ENCODE results near the gene GTF2IRD1.
"Not testable (repeated sequence)": the region's sequence is repeated elsewhere in the genome, so short reads cannot be mapped to it uniquely, and the experiment has no call there.

The GTF2IRD1 gene, protein sequence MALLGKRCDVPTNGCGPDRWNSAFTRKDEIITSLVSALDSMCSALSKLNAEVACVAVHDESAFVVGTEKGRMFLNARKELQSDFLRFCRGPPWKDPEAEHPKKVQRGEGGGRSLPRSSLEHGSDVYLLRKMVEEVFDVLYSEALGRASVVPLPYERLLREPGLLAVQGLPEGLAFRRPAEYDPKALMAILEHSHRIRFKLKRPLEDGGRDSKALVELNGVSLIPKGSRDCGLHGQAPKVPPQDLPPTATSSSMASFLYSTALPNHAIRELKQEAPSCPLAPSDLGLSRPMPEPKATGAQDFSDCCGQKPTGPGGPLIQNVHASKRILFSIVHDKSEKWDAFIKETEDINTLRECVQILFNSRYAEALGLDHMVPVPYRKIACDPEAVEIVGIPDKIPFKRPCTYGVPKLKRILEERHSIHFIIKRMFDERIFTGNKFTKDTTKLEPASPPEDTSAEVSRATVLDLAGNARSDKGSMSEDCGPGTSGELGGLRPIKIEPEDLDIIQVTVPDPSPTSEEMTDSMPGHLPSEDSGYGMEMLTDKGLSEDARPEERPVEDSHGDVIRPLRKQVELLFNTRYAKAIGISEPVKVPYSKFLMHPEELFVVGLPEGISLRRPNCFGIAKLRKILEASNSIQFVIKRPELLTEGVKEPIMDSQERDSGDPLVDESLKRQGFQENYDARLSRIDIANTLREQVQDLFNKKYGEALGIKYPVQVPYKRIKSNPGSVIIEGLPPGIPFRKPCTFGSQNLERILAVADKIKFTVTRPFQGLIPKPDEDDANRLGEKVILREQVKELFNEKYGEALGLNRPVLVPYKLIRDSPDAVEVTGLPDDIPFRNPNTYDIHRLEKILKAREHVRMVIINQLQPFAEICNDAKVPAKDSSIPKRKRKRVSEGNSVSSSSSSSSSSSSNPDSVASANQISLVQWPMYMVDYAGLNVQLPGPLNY
- 0.54 to 35.5 (median 2.0) reads per million in 4 experiments for total RNA-seq

DNA sequence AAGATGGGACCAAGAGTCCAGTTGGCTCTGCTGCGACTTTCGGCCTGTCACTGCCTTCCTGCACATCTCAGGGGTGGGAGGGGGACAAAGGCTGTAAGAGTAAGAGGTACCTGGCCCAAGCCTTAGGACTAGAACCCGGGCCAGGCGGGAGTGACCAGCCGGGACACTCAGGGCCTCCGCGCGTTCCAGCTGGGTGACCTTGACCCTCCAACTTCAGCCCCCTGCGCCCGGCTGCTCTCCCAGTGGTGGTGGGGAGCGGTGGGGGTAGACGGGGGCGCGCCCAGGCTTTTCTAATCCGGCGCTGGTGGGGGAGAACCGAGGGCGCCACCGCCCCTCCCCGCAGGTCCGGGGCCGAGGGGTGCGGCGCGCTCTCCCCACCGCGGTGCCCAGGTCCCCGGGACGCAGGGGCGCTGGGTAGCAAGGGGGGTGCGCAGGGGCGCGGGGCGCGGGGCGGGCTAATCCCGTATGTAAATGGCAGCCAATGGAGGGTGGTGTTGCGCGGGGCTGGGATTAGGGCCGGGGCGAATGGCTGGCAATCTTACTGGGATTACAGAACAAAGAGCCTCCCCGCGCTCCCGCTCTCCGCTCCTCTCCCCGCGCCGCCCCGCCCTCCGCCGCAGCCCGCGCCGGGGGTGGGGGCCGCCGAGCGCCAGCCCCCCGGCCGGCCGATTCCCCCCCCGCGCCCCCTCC is at the start of gene GTF2IRD1:
Gene GTF2IRD1 (plus strand): TSS at position 585 of the 690 bp plus-strand sequence. CDS start 54,175 bp downstream, outside the sequence.
- DNase-seq, result peak; percentile 18

DNA sequence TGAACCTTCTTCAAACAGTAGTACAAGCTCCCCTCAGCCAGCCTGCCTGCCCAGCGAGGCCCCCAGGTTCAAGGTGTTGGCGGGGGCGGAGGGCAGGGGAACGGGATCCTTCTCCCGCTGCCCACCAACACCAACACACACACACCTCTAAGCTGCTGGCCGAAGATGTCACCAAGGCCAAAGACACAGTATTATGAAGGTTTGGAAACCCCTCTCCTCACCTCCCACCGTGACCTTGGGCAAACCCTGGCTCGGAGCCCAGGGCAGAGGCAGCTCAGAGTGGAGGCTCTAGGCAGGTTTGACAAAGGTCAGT is 49.4 kb upstream of the GTF2IRD1 start:
- DNase-seq, result no peak

DNA sequence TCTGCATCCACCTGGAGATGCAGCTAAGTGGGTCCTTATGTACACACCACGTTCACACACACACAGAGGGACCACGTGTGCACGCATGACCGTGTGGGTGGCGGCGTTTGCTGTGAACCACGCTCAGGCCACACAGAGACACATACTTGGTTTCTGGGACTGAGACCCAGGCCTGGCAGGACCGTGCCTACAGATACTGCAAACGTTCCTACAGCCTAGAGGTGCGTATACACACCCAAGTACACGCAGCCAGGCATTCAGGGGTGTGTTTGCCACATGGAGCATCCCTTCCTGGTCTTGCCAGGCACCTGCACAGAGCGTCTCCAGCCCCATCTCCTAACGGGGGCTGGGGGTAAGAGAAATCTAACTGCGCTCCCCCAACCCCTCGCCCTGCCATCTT is 49.0 kb upstream of the GTF2IRD1 start:
- DNase-seq, result no peak

DNA sequence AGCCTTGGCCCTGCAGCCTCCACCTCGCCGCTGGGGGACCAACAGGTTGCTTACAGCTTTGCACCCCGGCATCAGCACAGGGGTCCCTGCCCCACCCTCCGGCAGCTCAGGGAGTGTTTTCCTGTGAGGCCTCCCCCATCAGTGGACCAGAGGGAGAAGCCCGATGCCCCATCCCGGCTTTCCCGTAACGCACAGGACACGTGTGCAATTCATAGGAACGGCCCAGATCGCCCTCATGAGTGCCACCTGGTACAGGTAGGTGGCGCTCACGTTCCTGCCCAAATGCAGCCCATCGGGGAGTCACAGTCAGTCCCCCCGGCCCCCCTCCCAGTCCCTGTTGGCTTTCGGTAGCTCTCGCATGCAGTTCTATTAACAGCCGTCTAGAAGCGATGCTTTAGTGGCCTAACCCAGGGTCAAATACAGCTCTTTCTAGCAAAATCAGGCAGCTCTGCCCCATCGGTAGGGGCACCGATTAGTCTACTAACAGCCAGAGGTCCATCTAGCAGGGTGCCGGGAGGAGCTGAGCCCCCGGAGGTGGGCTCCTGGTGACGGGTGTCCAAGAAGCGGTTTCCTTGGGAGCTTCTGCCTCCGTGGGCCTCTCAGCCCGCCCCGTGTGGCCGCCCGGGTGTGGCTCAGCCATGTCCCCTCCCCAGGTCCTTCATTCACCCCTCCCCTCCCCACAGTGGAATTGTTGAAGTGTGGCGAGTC is 48.4 kb upstream of the GTF2IRD1 start:
- no peak for DNase-seq

DNA sequence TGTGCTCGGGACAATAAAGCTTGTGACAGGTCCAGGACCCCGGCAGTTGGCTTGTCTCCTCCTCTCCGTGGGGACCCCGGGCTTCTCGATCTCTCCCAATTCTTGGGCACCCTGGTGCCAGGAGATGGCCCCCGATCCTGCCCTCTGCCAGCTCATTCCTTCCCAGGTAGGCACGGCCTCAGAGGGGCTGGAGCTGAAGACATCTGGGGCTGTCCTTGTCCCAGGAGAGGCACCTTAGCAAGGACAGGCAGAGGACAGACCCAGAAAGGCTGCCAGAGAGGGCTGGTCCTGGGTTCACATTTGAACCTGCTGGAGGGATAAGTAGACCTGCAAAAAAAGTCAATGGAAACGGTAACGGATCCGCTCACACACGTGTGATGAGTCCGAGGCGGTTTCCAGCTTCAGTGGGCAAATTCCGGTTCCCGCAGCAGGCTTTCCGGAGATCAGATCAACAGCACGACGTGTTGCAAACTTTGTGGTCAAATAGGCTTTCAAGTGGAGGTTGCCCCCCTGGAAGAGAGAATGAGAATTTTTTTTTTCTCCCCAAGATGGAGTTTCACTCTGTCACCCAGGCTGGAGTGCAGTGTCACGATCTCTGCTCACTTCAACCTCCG is 47.7 kb upstream of the GTF2IRD1 start:
- DNase-seq, result no peak

DNA sequence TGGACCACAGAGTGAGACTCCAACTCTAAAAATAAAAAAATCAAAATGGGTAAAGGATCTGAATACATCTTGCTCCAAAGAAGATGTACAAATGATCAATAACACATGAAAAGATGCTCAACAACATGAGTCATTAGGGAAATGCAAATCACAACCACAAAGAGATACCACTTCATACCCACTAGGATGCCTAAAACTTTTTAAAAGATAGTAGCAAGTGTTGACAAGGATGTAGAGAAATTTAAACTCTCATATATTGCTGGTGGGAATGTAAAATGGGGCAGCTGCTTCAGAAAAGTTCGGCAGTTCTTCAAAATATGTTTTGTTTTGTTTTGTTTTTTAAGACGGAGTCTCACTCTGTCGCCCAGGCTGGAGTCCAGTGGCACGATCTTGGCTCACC is 45.7 kb upstream of the GTF2IRD1 start:
- DNase-seq, result no peak

DNA sequence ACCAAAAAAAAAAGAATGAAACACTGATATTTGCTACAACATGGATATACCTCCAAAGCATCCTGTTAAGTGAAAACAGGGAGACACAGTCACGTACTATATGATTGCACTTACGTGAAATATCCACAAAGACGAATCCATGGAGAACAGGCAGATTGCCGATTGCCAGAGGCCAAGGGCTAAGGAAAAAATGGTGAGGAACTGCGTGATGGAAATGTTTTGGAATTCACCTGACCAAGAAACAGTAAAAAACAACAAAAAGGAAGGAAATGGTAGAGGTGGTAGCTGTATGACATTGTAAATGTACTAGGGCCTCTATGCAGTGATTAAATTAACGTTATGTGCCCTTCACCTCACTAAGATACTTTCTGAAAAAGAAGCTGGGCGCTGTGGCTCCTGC is 44.1 kb upstream of the GTF2IRD1 start:
- DNase-seq, result no peak

DNA sequence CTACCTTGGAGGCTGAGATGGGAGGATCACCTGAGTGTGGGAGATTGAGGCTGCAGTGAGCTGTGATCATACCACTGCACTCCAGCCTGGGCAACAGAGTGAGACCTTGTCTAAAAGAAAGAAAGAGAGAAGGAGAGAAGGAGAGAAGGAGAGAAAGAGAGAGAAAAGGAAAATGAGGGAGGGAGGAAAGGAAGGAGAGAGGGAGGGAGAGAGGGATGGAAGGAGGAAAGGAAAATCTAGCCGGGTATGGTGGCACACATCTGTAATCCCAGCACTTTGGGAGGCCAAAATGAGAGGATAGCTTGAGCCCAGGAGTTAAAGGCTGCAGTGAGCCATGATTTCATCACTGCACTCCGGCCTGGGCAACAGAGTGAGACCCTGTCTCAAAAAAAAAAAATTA is 42.9 kb upstream of the GTF2IRD1 start:
- no peak for DNase-seq

DNA sequence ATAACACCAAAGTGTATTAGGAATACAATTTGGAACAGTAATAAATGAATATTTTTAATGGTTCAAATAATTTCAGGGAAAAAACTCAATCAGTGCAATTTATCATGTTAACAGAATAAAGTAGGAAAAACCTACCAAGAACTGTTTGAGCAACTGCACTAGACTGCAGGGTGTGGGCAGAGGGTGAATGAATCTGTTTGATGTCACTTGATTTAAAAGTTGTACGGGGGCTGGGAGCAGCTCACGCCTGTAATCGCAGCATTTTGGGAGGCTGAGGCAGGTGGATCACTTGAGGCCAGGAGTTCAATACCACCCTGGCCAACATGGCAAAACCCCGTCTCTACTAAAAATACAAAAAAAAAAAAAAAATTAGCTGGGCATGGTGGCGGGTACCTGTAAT is 42.1 kb upstream of the GTF2IRD1 start:
- not testable (repeated sequence) for DNase-seq

DNA sequence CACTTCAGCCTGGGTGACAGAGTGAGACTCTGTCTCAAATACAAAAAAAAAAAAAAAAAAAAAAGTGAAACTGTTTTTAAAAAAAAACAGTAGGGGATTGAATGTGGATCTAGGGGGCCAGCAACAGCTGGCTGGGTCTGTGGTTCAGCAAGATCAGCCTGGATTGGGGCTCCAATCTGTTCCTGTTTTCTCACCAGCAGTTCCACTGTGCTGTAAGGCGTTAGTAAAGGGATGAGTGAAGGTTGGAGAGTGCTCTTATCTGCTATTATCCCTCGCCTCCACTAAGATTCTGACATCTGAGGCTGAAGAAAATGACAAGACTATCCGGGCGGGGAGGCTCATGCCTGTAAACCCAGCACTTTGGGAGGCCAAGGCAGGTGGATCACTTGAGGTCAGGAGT is 41.6 kb upstream of the GTF2IRD1 start:
- DNase-seq, result no peak

DNA sequence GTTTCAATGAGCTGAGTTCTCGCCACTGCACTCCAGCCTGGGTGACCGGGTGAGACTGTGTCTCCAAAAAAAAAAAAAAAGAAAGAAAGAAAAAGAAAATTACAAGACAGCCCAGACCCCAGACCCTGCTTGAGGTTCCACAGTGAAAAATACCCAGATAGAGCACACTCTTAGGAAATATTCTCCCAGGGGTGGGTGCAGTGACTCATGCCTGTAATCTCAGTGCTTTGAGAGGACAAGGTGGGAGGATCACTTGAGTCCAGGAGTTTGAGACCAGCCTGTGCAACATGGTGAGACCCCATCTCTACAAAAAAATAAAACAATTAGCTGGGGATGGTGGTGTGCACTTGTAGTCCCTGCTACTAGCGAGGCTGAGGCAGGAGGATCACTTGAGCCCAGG is 41.1 kb upstream of the GTF2IRD1 start:
- DNase-seq, result no peak

DNA sequence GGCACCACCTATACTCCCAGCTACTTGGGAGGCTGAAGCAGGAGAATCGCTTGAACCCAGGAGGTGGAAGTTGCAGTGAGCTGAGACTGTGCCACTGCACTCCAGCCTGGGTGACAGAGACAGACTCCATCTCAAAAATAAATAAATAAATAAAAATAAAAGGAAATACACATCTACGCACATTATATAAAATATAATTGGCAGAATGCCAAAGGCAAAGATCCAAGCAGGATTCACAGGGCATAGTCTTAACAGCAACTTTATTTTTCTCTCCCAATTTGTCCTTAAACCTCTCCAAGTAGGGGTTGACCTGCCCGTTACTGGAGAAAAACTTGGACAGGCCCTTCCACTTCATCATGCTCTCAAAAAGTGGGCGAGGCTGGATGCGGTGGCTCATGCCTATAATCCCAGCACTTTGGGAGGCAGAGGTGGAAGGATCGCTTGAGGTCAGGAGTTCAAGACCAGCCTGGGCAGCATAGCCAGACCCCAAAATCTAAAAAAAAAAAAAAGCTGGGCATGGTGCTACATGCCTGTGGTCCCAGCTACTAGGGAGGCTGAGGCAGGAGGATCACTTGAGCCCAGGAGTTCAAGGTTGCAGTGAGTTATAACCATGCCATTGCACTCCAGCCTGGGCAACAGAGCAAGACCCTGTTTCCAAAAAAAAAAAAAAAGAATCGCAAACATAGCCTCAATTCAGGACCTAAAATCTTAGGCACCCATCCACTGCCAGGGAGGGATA is 38.9 kb upstream of the GTF2IRD1 start:
- DNase-seq, result not testable (repeated sequence)

DNA sequence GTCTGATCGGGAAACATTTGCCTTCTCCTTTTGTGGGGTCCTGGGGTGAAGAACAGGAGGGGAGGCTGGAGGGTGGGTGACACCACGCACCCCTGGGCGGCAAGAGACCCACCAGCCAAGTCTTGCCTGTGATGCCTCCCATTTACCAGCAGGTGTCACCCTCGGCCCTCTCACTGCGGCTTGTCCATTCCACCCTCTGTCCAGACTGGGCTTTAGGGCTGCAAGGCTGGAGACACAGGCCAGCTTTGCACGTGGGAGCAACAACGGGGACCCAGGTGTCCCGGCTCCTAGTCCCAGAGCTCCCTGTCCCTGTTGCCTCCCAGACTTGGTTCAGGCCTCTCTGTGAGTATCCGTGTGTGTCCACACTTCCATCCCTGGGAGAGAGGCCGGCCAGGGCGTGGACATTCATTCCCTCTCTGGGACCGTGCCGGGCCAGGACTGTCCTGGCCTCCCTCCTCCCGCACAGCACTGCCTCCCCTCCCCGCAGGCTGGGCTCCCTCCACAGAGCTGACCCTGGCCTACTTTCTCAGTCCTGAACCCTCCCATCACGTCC is 36.2 kb upstream of the GTF2IRD1 start:
- peak; percentile 26 for DNase-seq

DNA sequence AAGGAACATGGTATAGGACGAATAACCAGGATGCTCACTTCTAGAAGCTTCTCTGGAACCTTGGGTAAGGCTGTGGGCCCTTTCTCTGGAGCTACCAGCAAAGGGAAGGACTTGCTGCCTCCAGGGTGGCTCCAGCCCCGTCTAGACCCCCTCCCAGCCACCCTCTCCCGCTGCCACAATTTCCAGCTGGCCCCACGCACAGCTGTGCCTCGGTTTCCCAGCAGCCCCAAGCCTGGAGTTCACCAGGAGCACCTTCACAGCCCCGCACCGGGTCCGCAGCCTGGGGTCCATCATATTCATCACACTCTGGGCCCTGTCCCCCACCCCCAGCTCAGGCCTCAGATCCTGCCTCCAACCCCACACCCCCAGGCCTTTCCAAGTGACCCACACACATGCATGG is 35.6 kb upstream of the GTF2IRD1 start:
- DNase-seq, result no peak

DNA sequence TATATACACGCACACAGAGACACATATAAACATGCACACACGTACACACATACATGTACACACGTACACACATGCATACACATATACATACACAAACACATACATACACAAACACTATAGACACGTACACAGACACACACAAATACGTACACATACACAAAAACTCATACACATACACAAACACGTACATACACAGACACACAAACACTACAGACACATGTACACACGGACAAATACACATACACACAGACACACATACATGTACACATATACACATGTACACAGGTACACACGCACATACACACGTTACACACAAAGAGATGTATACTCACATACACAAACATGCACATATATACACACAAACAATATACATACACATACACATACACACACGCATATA is 35.2 kb upstream of the GTF2IRD1 start:
- no peak for DNase-seq

DNA sequence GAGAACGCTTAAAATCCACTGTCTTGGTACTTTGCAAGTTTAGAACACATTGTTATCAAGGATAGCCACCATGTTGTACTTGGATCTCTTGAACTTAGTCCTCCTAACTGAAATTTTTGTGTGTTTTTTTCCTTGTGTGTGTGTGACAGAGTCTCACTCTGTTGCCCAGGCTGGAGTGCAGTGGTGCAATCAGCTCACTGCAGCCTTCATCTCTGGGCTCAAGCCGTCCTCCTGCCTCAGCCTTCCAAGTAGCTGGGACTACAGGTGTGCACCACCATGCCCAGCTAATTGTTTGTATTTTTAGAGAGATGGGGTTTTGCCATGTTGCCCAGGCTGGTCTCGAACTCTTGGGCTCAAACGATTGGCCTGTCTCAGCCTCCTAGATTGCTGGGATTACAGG is 34.5 kb upstream of the GTF2IRD1 start:
- DNase-seq, result not testable (repeated sequence)

DNA sequence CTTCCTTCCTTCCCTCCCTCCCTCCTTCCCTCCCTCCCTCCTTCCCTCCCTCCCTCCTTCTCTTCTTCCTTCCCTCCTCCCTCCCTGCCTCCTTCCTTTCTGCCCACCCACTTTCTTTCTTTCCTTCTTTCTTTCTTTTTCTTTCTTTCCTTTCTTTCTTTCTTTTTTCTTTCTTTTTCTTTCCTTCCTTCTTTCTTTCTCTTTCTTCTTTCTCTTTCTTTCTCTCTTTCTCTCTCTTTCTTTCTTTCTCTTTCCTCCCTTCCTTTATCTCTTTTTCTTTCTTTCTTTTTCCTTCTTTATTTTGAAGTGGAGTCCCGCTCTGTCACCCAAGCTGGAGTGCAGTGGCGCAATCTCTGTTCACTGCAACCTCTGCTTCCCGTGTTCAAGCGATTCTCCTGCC is 33.7 kb upstream of the GTF2IRD1 start:
- DNase-seq, result no peak

DNA sequence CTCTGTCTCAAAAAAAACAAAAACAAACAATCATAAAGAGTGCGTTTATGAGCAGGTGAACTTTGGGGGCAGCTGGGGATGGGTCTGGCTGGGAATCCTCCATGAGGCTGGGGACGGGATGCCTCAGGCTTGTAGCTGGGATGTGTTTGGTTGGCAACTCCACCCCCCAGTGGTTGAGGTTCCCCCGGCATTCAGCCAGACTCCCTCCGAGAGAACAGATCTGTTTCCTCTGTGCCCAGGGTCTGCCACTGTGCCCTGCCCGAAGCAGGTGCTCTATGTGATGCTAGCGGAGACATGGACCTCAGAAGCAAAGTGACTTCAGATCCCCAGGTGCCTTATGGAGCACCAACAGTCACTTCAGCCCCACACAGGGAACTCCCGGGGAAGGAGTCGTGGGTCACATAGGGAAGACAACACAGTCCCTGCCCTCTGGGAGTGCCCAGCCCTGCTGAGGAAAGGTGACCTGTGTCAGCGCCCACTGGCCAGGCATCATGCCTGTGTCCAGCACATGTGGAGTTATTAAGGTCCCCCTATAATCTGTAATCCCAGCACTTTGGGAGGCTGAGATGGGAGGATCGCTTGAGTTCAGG is 29.3 kb upstream of the GTF2IRD1 start:
- DNase-seq, result no peak

DNA sequence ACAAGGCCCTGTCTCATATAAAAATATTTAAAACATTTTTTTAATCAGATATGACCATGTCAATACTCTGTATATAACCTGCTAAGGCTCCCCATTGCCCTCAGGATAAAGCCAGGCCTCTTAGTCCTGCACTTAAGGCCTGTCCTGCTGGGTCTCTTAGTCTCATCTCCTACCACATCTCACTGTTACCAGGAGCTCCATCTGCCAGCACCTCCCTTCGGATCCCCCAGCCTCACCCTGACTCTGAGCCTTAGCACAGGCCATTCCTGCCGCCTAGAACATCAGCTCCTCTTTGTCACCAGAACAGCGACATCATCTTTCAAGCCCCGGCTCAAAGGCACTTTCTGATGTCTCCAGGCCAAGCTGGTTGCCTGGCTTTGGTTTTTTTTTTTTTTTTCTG is 25.7 kb upstream of the GTF2IRD1 start:
- no peak for DNase-seq

DNA sequence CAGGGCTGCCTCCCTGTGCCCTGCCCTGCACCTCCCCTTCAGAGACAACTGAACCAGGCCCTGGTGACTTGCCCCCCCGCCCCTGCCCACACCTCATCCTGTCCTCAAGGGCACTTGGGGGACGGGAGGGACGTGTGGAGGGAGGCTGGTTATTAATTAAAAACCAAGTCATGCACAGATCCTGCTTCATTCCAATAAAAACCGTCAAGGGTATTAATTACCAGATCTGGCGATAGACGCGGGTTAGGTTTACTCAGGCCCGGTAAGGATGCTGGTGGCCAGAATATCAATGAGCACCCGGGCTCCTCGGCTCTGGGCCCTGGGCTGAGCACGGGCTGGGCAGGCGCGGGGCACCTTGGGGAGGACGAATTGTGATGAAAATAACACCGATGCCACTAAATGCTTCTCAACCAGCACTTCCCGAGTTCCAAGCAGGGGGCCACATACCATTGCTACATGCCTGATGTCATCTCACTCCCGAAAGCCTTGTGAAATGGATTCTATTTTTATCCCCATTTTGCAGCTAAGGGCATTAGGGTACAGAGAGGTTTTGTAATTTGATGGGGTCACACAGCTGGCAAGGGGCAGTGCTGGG is 24.5 kb upstream of the GTF2IRD1 start:
- DNase-seq, result no peak
